HG02642 (cell line): ENCODE results near the gene PEAR1.

ENCODE experiments used
- ATAC-seq: cut with Tn5 transposase; IDR thresholded peaks from one replicate; pipeline ENCODE4 v1.9.1; 2021; ENCODE audit warnings: mild to moderate bottlenecking; ENCODE audit not compliant: unreplicated experiment, poor library complexity

Gene PEAR1

DNA sequence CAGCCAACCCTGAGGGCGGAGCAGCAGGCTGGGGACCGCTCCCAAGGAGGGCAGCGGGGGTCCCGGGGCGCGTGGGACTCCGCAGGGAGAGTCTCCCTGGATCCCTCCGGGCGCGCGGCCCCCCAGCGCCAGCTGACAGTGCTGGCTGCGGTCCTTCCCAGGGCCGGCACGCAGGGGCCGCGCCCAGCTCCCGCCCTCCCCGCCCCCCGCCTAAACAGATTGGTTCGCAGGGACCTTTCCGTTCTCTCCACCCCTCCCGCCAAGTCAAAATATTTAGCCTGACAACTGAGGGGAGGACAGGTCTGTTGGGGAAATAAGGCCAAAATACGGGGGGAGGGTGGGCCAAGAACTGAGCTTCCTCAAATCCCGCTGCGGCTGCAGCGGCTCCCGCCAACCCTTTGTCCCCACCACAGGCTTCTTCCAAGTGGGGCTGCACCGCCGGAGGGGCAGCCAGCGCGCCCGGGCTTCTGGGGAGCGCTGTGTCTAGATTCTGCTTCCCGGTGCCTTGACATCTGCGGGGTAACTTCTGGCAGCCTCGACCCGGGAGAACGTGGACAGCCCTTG lies 34.5 kb upstream of the PEAR1 start, which contains the start of gene INSRR:
INSRR (minus strand) TSS at position 159 of the 564 bp plus-strand sequence. CDS start 496 bp downstream, outside the sequence.
- ATAC-seq = no peak

DNA sequence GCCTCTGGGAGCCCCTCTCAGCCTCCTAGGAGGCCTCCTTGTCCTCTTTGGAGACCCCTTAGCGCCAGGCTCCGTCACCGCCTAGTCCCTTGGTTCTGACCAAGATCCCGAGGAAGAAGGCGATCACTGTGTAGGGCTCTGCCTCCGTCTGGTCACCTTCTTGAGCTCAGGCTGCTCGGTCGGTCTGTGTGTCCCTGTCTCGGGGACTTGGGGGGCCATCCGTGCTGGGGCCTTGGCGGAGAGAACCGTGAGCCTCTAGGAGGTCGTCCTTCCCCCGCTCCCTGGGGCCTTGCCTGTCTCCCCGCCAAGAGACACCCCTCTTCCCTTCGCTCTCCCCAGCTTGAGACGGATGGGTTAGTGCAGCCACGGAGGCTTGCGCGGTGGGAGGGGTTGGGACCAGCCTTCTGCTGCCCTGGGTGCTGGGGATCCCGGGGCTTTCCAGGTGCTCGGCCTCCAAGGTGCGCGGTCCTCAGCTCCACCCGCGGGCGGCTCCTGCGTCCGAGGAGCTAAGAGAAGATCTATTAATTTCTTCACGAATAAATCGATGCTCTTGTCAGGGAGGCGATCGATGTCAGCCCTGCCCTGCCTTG lies 33.9 kb upstream of the PEAR1 start:
- ATAC-seq = no peak

DNA sequence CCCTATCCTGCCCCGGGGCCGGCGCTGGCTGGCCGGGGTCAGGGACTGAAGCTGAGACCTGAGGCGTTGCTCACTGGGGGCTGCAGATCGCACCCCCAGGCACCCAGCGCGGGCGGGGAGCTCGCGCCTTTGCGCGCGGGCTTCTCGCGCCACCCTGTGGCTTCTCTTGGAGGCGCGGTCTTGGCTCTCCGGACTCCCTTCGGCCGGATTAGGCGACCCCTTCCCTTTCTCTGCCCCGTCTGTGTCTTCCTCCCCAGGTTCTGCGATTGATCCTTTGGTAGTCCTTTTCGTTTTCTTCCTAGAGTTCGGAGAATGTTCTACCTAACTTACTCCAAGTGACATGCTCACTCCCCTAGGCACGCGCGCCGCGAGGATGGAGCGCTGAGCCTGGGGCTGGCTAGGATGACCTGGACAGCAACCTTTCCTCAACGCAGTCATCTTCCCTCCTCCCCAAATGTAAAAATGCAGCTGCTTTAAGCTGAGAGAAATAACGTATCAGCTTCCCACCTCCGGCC lies 33.3 kb upstream of the PEAR1 start:
- no peak for ATAC-seq

DNA sequence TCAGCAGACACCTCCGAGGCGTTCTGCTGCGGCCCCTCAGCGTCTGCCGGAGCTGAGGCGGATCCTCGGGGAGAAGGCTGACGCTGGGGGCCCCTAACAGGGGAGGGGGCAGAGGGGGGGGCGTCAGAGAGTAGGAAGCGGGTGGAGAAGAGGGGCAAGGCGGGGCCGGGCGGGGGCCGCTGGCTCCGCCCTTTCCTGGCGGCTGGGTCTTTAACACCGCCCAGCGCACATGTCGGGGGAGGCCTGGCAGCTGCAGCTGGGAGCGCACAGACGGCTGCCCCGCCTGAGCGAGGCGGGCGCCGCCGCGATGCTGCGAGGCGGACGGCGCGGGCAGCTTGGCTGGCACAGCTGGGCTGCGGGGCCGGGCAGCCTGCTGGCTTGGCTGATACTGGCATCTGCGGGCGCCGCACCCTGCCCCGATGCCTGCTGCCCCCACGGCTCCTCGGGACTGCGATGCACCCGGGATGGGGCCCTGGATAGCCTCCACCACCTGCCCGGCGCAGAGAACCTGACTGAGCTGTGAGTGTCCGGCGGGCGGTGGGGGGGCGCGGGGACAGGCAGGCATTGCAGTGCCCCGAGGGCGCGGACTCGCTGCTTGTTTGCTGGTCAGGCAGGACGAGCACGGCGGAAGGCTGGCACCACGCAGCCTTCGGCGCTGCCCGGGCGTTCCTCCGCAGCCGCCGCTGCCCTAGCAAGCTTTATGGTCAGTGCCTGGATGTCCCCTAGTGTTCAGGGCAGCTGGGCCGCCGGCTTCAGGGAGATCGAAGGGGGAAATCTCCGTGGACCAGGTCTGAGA lies 32.7 kb upstream of the PEAR1 start, which contains the start of gene NTRK1:
NTRK1 (plus strand) TSS at position 238 of the 796 bp plus-strand sequence; CDS start at position 308, 70 bp downstream.
- ATAC-seq = no peak

DNA sequence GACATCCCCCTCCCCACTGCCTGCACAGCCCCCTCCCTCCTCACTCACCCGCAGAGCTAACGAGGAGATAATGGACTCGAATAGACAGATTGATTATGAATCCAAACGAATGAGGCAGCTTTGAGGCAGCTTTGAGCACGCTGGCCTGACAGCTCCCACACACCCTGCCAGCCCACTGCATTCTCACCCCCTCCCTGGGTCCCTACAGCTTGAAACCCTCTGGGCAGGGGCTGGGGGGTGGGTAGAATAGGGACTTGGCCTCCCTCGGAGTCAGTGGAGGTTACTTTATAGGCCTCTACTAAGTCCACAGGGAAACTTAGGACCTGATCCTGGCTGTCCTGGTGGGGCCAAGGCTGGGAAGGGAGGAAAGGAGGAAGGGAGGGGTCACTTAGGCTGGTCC lies 30.9 kb upstream of the PEAR1 start:
- no peak for ATAC-seq

DNA sequence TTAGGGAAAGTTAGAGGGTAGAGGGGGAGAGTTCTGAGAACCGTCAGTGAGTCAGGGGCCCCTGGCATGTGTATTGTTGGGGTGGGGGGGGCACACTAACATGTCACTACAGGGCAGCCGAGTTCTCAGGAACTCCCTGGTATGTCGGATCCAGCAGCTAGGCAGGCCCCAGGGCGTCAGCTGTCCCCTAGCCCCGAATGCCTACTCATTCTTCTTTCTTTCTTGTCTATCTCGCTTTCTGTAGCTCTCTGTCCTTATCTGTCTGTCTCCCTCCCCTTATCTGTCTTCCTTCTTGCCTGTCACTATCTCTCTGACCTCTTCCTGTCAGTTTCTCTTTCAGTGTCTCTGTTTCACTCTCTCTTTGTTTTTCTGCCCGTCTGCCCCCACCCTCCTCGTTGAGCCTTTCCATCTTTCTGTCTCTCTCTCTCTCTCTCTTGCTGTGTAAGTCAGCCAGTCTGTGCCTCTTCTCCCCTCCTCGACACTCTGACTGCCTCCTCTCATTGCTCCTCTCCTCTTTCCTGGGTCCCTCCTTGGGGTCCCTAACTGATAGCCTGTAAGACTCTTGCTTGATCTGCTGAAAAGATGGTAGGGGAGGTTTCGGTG lies 30.4 kb upstream of the PEAR1 start:
- ATAC-seq = no peak

DNA sequence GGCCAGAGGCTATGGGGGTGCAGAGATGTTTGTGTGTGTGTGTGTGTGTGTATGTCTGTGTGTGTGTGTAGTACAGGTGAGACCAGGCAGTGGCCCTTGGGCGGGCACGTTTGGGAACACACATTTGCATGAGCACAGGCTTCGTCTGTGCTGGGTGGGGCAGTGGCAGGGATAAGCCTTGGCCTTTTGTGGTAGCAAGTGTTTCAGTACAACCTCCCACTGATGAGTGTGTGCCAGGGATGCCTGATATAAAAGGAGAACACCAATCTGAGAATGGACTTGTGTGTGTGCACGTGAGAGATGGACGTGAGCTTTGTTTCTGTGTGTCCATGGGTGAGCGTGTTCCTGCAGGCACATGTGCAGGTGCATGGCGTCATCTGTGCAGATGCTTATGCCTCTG lies 29.9 kb upstream of the PEAR1 start:
- no peak for ATAC-seq

DNA sequence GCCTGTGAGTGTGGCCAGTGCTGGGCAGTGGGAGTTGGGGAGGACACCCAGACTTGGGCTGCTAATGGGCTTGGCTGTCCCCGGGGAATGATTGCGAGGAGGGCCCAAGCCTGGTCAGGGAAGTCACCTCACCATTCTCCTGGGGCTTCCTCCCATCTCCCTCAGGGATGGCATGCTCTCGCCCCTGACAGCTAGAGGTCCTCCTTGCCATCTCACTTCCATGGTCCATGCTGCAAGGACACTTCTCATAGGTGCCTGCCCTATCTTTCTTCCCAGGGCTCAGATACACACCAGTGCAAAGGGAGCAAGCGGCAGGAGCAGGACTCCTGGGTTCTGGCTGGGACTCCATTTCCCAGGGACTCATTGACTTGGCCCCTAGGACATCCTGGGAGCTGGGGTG lies 28.7 kb upstream of the PEAR1 start:
- ATAC-seq = no peak

DNA sequence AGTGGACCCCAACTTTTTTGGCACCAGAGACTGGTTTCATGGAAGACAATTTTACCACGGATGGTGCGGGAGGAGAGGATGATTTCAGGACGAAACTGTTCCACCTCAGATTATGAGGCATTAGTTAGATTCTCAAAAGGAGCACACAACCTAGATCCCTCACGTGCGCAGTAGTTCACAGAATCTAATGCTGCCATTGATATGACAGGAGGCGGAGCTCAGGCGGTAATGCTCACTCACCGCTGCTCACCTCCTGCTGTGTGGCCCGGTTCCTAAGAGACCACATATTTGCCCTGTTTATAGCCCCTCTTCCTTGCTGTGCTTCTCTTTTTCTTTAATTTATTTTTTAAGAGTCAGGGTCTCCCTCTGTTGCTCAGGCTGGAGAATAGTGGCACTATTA lies 28.3 kb upstream of the PEAR1 start:
- ATAC-seq = no peak

DNA sequence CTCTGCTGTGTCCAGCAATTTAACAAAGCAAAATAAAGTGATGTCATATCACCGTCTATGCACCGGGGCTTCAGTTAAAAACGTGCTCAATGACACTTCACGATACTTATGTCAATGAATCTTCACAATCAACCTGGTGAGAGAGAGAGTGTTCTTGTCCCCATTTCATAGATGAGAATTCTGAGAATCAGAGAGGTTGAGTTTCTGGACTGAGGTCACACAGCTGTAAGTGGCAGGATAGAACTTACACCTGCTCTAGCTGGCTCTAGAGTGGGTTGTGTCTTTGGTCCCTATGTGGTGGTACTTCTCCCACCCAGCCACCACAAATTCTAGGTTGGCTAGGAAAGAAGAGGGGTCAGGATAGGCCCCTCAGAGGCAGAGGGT lies 27.7 kb upstream of the PEAR1 start:
- no peak for ATAC-seq

DNA sequence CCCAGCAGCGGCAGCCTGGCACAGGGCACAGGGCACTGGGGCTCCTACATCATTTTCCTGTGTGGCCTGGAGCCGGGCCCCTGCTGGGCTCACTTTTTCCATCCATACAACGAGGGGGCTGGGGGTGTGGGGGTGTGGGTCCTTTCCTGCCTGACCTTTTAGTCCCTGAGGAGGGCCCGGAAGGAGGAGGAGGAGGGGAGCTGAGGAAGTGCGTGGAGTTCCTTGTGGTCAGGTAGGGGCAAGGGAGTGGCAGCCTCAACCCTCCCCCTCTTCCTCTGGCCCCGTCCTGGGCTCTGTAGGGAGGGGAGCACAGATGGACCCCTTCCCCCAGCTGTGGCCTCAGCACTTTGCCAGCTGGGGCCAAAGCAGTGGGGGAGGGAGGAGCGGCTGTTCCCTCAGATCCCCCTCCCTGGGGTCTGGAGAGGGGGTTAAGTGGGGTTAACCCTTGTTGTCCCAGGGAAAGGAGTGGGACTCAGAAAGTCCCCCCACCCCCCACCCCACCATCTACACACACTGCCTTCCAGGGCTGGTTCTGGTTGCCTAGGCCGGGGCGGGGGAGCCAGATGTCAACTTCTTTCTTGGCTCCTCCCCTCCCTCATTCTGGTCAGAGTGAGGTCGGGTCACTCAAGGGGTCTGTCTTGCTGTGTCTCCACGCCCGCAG lies 27.1 kb upstream of the PEAR1 start:
- no peak for ATAC-seq

DNA sequence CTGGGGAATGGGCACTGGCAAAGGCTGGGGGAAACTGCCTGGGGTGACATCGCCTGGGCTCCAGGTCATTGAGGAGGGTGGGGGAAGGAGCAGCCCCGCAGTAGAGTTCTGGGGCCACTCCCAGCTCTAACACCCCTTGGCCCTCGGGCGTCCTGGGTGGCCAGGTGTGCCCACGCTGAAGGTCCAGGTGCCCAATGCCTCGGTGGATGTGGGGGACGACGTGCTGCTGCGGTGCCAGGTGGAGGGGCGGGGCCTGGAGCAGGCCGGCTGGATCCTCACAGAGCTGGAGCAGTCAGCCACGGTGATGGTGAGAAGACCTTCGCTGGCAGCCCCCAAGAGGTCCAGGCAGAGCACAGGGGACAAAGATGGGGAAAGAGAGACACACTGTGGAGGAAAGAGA lies 25.2 kb upstream of the PEAR1 start:
- no peak for ATAC-seq

DNA sequence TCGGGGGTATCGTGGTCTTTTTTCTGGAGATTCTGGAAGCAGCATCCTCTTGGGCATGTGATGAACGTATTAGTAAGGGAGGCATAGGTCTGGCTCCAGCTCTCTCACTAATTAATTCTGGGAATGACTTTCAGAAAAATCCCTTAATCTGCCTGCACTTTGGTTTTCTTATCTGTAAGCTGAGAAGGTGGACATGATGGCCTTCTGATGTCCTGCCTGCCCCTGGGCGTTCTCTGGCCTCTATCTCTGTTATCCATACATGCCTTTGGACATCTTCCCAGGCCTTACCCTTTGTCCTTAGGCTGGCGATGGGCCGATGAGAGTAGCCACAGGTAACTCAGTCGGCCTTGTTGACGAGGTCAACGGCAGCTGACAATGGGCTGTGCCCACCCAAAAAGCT lies 24.1 kb upstream of the PEAR1 start:
- ATAC-seq = no peak

DNA sequence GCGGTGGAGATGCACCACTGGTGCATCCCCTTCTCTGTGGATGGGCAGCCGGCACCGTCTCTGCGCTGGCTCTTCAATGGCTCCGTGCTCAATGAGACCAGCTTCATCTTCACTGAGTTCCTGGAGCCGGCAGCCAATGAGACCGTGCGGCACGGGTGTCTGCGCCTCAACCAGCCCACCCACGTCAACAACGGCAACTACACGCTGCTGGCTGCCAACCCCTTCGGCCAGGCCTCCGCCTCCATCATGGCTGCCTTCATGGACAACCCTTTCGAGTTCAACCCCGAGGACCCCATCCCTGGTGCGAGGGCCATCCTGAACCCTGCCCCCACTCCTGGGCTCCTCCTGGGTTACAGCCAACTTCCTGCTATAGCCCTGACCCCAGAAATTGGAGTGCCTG lies 19.9 kb upstream of the PEAR1 start:
- no peak for ATAC-seq

DNA sequence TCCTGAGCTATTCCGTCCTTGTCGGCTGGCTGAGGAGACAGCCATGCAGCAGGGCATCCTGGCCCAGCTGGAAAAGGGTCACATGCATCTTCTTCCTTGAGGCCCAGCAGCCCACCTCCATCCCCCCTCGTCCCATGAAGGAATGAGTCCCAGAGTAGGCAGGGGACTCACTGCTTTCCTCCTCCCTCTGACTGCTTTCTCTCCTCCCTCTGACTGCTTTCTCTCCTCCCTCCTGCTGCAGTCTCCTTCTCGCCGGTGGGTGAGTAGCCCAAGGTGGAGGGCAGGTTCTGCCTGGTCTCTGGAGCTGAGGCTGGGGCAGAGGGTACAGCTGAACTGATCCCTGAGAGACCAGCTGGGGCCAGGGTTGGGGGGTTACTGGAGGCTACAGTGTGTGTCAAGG lies 19.4 kb upstream of the PEAR1 start:
- ATAC-seq = no peak

DNA sequence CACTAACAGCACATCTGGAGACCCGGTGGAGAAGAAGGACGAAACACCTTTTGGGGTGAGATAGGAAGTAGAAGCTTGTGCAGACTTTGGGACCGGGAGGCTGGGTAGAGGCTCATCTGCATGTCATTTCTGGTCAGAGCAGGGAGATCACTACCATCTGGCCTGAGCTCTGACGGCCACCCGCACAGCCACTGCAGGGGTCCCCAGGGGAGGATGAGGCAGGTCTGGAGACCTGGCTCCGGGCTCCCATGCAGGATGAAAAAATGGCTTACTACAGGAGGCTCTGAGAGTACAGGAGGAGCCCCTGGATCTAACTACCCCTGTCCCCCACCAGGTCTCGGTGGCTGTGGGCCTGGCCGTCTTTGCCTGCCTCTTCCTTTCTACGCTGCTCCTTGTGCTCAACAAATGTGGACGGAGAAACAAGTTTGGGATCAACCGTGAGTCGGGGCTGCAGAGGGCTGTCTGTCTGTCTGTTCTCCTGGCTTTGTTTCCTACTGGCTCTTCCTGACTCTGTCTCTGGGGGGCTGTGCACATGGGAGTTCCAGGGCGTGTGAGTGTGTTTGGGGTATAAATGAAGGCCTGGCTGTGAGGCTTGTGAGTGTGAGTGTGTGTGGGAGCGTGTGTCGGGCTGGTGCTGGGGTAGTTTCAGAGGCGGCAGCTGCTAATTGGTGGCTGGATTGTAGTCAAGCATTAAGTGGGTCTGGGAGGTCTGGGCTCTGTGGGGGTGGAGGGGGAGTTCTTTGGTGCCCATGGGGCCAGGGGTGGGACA lies 18.8 kb upstream of the PEAR1 start:
- no peak for ATAC-seq

DNA sequence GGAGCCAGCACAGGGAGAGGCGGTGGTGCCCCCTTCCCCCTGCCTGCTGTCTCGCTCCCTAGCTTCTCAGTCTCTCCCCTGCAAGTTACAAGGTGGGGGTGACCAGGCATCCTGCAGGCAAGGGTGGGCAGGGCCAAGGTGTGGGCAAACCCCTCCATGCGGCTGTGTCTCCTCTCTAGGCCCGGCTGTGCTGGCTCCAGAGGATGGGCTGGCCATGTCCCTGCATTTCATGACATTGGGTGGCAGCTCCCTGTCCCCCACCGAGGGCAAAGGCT lies 18.2 kb upstream of the PEAR1 start:
- no peak for ATAC-seq

DNA sequence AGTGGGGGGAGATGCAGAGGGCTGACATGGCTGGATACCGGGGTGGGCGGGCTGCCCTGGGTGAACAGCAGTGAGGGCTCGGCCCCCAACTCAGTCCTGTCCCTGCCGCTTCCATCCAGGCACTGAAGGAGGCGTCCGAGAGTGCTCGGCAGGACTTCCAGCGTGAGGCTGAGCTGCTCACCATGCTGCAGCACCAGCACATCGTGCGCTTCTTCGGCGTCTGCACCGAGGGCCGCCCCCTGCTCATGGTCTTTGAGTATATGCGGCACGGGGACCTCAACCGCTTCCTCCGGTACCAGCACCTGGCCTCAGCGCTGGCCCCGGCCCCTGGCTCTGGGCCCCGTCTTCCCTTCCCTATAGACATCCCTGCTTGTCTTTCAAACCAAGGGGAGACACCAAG lies 17.2 kb upstream of the PEAR1 start:
- ATAC-seq = no peak

DNA sequence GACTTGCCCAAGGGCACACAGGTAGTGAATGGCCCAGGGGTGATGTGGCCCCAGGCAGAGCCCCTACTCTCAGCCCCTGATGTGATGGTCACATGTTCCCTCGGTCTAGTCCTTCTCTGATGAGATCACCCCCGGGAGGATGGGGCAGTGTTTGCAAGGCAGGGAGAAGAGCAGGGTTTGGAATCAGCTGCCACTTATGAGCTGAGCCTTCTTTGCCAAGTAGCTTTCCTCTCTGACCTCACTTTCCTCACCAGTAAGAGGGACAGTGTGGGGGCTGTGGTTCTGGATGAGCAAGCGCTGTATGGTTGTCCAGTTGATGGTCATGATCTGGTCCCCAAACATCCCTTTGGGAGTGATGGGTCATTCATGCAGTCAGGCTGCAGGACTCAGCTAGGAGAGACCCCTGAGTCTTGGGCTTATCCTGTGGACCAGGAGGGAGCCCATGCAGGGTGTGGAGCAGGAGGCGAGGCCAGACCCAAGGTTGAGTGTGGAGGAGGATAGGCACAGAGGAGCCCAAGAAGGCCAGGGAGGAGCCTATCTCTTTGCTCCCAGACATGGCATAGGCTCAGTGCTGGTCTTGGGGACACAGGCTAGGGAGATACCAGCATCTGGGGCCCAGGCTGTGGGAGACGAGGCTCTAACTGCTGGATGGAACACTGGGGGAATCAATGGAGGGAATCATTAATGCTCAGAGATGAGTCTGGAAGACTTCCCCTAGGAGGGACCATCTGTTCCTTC lies 15.9 kb upstream of the PEAR1 start:
- no peak for ATAC-seq
